Mesothelial cell of epicardium (in vitro differentiated cells): ENCODE measurements around the gene TLL2. TPM values are rescaled to one million over a fixed set of nuclear protein-coding genes. Genes with fewer than 3 reads are reported as not detected.

Experiments used
- DNase-seq, 2 experiments: peaks; one replicate each; pipeline ENCODE4 v3.0.0; 2021; ENCODE audit warnings: low spot score in 2 of 2; ENCODE audit not compliant: unreplicated experiment in 2 of 2
- H3K27ac Mint-ChIP-seq: 2 replicates; pipeline ENCODE4 v1.8.0; 2021; ENCODE audit warnings: mixed read lengths
- H3K27me3 Mint-ChIP-seq: 2 replicates; pipeline ENCODE4 v1.8.0; 2021; ENCODE audit warnings: low read depth, mixed read lengths
- H3K36me3 Mint-ChIP-seq: 2 replicates; pipeline ENCODE4 v1.8.0; 2021; ENCODE audit warnings: mixed read lengths
- H3K4me1 Mint-ChIP-seq: 2 replicates; pipeline ENCODE4 v1.8.0; 2021; ENCODE audit warnings: mixed read lengths
- H3K4me3 Mint-ChIP-seq: 2 replicates; pipeline ENCODE4 v1.8.0; 2021; ENCODE audit warnings: mild to moderate bottlenecking, moderate library complexity, mixed read lengths
- H3K9me3 Mint-ChIP-seq: 2 replicates; pipeline ENCODE4 v1.8.0; 2021; ENCODE audit warnings: mixed read lengths
- total RNA-seq: library from RNA; stranded (reverse); gene quantifications from 3 replicates; pipeline ENCODE4 v1.2.1, GENCODE V29; 2021
- TF ChIP-seq, protein P1 (sequence below): fragments of 200-600 bp; sonication (generic); IDR thresholded peaks from one replicate; pipeline ENCODE4 v1.5.0; 2021; ENCODE audit warnings: antibody characterized with exemption; ENCODE audit not compliant: unreplicated experiment

TLL2 gene
- total RNA-seq, 1 donor from 2014 or later = 1.4 TPM

DNA sequence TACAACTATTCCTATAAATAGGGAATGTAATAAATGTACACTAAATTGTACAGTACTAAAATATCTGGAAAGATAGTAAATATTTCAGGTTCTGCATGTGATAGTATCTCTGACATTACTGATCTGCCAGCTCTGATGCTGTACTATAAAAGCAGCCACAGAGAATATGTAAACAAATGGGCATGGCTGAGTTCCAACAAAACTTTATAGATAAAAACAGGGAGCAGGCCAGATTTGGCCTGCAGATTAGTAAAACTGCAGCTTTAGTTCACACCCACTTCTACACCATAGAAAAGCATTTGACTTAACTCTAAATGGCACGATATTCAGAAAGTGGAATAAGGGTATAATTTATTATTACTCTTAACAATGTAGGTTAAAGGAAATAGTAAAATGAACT is 18.8 kb upstream of the TLL2 start:
- no peak for DNase-seq

DNA sequence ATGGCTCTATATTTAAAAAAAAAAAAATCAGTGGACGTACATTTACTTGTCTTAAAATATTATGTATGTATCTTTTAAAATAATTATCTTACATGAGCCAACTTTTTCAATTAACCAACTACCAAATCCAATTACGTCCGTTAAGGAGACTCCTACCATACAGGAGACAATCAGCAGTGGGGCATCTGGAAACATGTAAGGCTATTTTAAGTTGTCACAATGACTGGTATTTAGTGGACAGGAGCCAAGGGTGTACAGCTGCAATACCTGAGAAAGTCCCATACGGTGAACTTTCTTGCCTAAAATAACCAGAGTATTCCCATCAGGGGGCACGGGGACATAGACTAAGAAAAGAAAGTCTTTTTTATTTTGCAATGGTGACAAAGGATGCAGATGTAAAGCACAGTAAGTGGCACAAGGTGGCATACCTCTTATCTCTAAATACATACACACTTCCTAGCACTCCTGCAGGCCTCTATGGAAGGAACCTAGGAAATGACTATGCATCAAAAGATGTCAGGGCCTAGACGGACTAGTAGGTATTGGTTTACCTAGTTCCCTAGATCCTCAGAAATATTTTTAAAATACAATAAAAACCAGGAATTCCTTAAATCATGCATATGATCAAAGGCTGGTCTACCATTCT is 16.0 kb upstream of the TLL2 start:
- Mint-ChIP-seq H3K9me3 (no peaks in the 10 kb centered on the region), H3K36me3 (peaks cover 21% of the 10 kb centered on the region), H3K4me3 (no peak overlapping the region), H3K4me1 (peaks cover 17% of the 10 kb centered on the region), H3K27ac (no peak overlapping the region), H3K27me3 (no peaks in the 10 kb centered on the region)
- no peak for DNase-seq
- TF ChIP-seq, protein P1, sequence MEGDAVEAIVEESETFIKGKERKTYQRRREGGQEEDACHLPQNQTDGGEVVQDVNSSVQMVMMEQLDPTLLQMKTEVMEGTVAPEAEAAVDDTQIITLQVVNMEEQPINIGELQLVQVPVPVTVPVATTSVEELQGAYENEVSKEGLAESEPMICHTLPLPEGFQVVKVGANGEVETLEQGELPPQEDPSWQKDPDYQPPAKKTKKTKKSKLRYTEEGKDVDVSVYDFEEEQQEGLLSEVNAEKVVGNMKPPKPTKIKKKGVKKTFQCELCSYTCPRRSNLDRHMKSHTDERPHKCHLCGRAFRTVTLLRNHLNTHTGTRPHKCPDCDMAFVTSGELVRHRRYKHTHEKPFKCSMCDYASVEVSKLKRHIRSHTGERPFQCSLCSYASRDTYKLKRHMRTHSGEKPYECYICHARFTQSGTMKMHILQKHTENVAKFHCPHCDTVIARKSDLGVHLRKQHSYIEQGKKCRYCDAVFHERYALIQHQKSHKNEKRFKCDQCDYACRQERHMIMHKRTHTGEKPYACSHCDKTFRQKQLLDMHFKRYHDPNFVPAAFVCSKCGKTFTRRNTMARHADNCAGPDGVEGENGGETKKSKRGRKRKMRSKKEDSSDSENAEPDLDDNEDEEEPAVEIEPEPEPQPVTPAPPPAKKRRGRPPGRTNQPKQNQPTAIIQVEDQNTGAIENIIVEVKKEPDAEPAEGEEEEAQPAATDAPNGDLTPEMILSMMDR = no peak

More for the DNA sequence above, 18.8 kb upstream of the TLL2 start:
- H3K27ac Mint-ChIP-seq = no peak overlapping the region
- TF ChIP-seq, protein P1 = no peak
- no peak overlapping the region for H3K4me3 Mint-ChIP-seq
- peaks cover 23% of the 10 kb centered on the region for H3K4me1 Mint-ChIP-seq
- H3K27me3 Mint-ChIP-seq = no peaks in the 10 kb centered on the region
- H3K36me3 Mint-ChIP-seq = peaks cover 18% of the 10 kb centered on the region
- no peaks in the 10 kb centered on the region for H3K9me3 Mint-ChIP-seq

DNA sequence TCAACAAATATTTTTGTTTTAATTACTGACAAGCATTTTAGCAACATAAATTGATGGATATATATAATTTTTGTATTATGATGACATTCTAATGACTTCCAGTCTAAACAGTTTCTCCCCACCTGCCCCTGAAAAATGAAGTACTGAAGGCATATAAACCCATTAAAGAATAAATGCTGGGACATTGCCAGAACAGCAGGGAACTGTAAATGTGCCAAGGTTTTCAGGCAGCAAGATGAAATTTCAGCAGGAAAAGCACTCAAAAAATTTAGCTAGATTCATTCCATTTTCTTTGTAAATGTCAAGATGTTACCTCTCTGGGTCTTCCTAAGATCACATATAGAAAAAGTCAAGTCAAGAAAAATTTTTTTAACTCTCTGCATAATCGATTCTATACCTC is 11.0 kb upstream of the TLL2 start:
- H3K4me1 Mint-ChIP-seq = no peaks in the 10 kb centered on the region
- DNase-seq = no peak
- TF ChIP-seq, protein P1 = no peak
- H3K9me3 Mint-ChIP-seq = no peaks in the 10 kb centered on the region
- peaks cover 28% of the 10 kb centered on the region for H3K36me3 Mint-ChIP-seq
- H3K27me3 Mint-ChIP-seq = no peaks in the 10 kb centered on the region
- H3K27ac Mint-ChIP-seq = no peak overlapping the region
- no peak overlapping the region for H3K4me3 Mint-ChIP-seq

DNA sequence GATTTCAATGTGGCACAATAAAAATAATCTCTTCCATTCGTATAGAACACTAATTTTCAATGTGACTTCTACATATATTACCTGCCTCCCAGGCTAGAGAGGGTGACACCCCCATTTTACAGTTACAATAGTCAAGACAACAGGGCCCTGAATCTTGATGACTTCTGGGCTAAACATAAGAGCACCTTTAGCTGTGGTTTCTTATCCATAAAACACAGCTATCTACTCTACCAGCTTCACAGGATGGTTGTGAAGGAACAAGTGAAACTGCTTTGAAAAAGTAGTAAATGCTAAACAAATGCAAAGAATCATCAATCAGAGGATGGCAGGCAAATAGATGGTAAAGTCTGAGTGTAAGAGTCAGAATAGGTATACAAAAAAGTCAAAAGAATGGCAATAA is 3.6 kb upstream of the TLL2 start:
- no peaks in the 10 kb centered on the region for H3K9me3 Mint-ChIP-seq
- no peak overlapping the region for H3K4me3 Mint-ChIP-seq
- DNase-seq = no peak
- no peak overlapping the region for H3K27ac Mint-ChIP-seq
- H3K4me1 Mint-ChIP-seq = peaks cover 12% of the 10 kb centered on the region
- peaks cover 33% of the 10 kb centered on the region for H3K27me3 Mint-ChIP-seq
- H3K36me3 Mint-ChIP-seq = peaks cover 15% of the 10 kb centered on the region
- TF ChIP-seq, protein P1 = no peak

DNA sequence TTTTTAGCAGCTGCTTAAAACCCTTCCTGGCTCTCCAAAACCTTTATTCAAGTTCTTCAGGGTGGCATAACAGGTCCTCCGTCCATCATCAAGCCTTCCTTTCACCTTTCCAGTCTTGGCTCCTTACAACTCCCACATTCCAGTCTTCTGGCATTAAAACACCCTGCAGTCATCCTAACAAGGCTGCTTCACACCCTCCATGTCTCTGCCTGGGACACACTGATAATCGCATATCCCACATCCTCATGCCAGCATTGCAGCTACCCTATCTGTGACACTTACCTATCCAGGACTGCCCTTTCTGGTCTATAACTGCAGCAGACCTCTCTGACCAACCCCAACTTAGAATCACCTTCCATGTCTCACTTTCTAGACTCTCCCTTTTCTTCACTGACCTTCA is 2.6 kb upstream of the TLL2 start:
- TF ChIP-seq, protein P1 = no peak
- no peak overlapping the region for H3K4me3 Mint-ChIP-seq
- H3K27ac Mint-ChIP-seq = no peak overlapping the region
- no peak for DNase-seq
- peaks cover 43% of the 10 kb centered on the region for H3K27me3 Mint-ChIP-seq
- H3K9me3 Mint-ChIP-seq = no peaks in the 10 kb centered on the region
- H3K36me3 Mint-ChIP-seq = peaks cover 10% of the 10 kb centered on the region
- peaks cover 18% of the 10 kb centered on the region for H3K4me1 Mint-ChIP-seq
